HG03457 (cell line): ENCODE data around the gene TSC22D2.

ENCODE experiments used
- ATAC-seq: cut with Tn5 transposase; IDR thresholded peaks from one replicate; pipeline ENCODE4 v1.9.1; 2021; ENCODE audit warnings: moderate number of reproducible peaks; ENCODE audit not compliant: unreplicated experiment

Gene TSC22D2

DNA sequence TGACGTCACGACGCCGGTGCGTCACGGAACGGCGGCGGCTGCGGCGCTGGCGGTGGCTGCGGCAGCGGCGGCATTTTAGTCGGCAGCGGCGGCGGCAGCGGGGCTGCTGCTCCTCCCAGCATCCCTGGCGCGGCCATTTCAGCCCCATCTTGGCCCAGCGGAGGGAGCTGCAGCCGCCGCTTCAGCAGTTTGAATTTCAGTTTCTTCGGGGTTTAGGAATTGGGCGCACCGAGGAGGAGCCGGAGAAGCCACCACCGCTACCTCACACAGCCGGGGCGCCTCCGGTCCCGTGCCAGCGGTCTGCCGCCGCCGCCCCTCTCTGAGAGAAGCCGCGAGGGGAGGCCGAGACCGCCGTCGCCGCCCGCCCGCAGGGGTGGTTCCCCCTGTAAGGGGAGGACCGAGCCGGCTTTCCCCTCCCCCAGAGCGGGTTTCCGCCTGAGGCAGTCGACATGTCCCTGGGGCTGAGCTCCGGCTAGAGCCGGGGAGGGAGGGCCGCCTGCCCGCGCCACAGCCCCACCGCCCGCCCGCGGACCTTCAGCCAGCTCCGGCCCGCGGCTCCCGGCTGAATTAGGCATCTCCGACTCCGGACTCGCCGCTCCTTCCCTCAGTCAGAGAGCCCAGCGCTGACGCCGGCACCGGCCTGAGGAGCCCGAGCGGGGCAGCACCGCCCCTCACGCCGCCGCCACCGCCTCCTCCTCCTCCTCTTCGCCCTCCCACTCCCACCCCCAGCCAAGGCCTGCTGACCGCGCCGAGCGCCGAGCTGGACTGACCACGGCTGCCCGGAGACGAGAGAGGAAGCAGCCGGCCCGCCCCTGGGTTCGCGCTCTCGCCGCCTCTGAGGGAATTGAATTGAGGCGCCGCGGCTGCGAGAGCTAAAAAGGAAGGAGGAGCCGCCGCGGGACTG lies at the start of gene TSC22D2:
Gene TSC22D2, plus strand, starts transcription at position 78 of the 904 bp plus-strand sequence. CDS start 1,053 bp downstream, outside the sequence.
- ATAC-seq, result peak; percentile 59

DNA sequence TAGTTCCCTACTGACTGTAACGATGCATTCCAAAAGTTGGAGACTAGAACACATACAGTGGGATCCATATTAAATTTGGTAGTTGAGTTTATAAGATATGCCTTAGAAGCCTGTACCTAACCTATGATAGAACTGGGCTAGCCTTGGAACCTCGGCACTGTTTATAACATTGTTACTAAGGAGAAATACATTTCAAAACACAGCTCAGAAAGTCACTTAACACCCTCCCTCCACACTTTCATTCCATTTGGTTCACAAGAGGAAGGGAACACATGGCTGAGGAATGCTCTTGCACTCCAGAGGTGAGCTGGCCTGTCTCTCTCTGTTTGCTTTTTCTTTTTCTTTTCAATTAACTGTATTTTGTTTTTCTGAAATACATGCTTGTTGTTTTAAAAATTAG lies 48.7 kb upstream of the TSC22D2 start:
- no peak for ATAC-seq

DNA sequence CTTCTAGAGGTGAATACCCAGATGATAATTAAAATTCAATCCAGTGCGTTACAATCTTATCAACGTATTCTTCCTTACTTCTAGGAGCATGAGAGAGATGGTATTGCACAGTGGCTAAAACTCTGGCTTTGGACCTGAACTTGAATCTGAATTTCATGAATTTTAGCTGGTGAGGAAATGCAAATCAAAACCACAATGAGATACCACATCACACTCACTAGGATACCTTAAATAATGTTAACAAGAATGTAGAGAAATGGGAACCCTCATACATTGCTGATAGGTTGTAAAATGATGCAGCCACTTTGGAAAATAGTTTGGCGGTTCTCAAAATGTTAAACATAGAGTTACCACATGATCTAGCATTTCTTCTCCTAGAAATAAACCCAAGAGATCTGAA lies 47.1 kb upstream of the TSC22D2 start:
- ATAC-seq, result no peak

DNA sequence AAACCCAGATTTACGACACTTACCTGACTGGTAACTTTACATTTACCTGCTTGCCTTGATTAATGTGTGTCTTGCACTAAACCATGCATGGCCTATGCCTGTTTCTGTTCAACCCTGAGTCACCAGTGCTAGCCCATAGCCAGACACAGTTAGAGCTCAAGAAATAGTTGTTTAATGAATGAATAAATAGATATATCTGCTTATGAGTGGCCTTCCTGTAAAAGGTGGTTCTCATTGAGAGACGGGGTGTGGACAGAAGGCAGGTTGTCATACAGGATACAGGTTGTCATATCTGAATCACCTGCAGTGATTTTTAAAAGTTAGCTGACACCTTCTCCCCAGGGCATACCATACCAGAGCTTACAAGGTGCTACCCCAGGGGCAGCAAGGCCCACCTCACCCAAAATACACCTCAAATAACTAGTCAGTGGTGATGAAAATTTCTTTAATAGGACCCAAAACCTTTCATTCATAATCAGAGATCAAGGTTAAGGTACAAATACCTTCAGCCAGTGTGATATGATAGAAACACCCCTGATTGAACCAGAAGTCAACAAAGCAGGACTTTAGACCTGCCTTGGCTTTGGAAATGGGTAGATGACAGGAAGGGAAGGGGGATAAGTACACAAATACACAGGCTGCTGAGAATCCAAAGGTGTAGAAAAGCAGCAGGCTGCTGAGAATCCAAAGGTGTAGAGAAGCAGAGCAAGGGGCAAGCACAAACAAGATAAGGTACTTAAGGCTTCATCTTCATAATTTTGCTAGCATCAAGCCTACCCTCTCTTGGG lies 45.4 kb upstream of the TSC22D2 start:
- ATAC-seq, result no peak

DNA sequence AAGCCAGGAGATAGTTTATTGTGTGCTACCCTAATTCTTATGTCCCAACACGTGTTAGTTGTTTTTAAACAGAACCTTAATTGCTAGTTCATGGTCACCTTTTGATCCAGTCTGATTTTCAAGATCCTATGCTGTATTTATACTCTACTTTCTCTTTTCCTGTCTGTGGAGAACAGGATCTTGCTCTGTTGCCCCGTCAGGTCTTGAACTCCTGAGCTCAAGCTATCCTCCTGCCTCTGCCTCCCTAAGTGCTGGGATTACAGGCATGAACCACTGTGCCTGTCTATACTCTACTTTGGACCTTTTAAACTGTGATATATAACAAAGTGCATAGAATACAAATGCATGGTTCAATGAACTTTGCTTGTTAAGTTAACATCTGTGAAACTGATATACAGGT lies 44.7 kb upstream of the TSC22D2 start:
- ATAC-seq, result no peak

DNA sequence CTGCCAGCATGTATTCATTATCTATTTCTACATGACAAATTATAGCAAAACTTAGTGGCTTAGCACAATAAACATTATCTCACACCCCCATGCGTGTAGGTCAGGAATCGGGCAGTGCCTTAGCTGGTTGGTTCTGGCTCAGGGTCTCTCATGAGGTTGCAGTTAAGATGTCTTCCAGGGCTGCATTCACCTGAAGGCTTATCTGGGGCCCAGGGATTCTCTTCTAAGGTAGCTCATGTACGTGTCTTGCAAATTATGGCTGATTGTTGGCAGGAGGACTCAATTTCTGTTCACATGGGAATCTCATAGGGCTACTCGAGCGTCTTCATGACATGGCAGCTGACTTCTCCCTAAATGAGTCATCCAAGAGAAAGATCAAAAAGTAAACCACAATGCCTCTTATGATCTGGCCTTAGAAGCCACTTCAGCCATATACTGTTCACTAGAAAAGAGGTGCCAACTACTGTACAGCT lies 42.9 kb upstream of the TSC22D2 start:
- no peak for ATAC-seq

DNA sequence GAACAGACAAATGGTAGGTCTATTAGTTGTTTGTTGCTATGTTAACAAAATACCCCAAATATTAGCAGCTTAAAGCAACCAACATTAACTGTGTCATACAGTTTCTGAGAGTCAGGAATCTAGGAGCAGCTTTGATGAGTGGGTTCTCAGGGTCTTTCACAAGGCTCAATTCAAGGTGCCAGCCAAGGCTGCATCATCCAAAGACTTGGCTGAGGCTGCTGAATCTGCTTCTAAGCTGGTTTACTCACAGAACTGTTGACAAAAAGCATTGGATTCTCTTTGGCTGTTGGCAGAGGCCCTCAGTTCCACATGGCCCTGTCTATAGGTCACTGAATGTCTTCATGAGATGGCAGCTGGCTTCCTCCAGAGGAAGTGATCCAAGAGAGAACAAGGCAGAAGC lies 40.3 kb upstream of the TSC22D2 start:
- ATAC-seq, result no peak

DNA sequence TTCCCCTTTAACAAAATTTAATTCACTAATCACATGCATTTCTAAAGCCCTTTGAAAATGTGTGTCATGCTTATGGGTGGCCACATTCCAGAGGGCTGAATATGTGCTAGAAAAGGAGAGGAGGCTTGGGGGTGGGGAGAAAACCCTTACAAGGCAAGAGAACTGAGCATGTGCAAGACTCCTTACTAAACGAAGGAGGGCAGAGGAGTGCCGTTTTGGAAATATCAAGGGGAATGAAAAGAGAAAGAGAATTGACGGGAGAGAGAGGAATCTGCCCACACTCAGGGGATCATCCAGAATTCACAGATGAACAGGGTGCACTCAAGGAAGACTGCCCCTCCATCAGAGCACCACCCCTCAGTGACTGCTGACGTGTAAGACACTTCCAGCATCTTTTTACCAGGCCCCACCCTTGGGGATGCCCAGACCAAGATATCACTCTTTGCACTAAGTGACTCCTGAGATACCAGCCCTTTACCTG lies 37.9 kb upstream of the TSC22D2 start:
- ATAC-seq, result no peak

DNA sequence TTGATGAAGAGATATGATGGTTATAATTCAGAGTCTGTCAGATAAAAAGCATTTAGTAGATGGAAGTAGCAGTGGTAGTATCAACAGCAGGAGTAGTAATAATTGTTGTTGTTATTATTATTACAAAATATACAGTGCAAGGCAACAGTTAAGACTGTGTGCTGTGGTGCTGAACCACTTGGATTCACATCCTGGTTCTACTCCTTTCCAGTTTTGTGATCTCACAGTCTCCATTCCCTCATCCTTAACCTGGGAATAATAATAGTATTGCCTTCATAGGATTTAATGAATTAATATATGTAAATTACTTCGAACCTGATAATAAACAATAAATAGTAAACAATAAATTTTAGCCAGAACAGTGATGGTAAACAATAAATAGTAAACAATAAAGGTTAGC lies 37.1 kb upstream of the TSC22D2 start:
- ATAC-seq, result no peak

DNA sequence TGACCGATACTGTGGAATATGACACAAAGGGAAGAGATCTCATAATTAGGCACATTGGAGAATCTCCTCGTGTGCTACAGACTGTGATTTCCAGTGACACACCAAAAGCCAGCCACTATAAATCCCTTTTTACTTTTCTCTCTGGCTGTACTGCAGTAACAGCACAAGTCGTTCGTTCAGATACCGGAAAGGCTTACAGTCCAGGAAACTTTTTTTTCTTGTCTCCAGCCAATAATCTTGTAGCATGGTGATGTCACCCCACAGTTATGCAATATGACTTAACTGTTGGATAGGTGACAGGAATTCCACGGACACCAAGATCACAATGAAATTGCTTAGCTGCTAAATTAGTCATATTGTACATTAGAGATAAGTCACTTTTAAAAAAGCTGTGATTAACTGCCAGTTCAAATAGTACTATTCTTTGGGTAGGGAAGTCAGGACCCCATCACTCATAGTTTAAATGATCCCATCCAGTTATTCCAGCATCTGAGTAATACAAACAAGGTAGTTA lies 36.3 kb upstream of the TSC22D2 start:
- no peak for ATAC-seq

DNA sequence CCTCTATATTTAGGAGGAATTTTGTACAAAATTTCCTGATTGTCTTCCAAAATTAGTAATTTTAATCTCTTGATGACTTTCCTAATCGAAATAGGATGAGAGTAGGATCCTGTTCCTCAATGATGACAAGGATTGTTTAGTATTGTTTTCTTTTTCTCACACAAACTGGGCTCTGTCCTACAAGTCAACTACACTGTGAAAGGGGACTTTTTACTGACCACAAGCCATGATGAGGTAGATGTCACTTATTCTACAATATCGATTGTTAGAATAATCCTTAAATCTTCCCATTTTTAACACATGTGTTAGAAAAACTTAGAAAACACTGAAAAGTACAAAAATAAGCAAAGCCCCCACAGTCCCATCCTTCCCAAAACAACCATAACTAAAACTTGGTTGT lies 35.8 kb upstream of the TSC22D2 start:
- ATAC-seq, result no peak

DNA sequence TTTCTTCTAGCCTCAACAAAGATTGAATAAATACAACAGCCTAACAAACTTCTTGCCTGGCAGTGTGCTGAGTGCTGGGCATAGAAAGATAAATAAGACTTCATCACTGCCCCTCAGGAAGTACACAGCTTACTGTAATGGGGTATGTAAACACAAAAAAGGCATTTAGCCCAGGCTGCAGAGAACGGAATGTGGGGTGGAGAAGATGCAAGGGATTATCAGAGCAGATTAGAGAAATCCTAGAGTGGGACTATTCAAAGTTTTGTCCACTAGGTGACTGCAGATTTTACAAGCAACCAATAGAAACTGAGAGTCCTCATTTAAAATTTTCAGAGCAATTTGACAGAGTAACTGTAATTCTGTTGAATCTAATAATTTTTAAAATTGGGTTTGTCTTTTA lies 35.4 kb upstream of the TSC22D2 start:
- no peak for ATAC-seq

DNA sequence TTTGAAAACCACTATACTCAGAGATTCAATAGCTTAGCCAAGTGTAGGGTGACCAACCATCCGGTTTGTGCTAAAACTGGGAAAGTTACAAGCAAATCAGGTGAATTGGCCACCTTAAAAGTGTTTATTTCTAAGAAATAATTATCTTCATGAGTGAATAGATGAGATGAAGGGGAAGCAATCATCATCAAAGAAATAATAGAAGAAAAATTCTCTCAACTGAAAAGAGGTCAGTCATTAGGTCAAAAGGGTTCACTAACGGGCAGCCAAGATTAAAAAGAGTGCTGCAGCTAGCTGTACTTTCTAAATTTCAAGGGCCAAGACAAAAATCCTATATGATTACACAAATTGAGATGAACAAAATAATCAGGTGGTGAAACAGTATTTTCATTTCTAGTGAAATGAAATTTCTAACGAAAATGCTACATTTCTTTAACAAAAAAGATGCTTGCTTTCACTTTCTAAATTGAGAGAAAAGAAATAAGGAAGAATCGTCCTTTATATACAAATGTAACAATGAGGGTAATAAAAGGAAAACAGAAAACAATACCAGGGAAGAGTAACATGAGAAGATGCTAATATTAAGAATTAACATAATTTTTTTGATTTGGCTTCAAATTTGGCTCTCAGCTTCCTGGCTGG lies 34.7 kb upstream of the TSC22D2 start:
- no peak for ATAC-seq

DNA sequence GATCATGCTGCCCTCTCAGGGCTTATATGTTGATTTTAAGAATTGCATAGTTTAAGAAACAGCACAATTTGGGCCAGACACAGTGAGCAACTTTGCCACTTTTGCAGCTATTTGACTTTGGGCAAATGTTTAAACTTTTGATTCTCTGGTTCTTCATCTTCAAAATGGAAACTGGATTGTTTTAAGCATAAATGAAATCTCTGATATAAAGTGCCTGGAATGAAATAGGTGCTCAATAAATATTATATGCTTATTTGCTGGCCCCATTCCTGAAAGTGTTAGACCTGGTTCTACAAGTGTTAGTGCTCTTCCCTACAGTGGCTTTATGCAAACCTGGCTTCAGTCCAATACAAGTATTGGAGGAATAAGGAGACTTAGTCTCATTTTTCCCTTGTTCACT lies 33.1 kb upstream of the TSC22D2 start:
- no peak for ATAC-seq

DNA sequence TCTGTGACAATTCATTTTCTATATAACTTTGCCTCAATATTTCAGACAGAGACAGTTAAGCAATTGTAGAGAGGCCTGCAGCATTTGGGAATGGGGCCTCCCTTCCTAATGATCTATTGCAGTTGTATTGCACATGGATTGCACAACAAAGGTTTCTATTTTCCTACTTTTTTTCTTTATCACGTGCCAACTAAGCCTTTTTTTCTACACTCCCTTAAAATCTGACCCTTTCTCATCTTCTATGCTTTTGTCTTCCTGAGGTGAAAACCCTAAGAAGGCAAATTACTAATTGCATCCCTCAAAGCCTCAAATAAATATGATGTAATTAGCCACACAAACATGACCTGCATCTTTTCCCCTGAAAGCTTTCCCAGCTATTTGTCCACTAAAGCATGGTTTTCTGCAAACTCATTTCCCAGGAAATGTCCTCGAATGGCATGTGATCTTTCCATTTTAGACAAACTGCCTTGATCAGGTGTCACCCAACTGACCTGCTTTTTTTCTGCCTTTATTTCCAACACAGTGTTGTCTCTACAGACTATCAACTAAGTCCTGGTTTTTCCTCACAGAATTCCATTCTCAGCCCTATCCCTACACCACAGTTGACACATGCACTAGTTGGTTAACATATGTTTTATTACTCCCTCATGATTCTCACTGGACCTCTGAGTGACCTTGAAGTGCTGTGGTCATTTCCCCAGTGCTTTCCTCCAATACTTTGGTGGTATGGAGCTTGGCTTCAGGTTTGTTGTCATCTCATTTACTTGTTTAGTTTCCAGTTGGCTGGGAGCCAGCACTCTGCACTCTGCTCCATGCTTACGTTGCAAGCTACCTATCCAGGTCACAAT lies 31.9 kb upstream of the TSC22D2 start:
- no peak for ATAC-seq

DNA sequence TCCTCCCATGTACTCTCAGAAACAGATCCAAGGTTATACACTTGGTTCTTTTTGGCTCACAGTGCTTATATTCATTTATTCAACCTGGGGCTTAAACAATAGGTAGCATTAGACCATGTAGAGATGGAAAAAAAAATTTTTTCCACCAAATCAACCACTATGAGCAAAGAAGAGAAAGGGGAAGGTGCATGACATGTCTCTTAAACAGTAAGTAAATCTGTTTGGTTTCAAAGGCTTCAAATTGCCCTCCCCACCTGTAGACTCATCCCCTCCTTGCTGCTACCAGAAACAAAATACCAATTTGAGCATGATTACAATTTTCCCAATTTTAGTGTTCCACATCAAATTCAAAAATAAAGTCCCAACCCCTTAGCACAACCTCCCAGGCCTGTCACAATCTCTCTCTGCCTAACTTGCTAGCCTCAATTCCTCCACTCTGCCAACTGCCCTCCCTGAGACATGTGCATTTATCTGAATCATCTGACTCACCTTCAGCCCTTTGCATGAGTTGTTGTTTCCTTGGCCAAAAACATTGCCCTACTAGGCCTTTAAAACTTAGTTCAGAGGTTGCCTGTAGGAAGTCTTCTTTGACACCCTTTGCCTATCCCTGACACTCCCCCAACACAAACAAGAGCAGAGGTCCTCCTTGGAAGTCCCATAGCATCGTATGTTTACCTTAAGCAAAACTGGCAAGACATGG lies 30.3 kb upstream of the TSC22D2 start:
- no peak for ATAC-seq

DNA sequence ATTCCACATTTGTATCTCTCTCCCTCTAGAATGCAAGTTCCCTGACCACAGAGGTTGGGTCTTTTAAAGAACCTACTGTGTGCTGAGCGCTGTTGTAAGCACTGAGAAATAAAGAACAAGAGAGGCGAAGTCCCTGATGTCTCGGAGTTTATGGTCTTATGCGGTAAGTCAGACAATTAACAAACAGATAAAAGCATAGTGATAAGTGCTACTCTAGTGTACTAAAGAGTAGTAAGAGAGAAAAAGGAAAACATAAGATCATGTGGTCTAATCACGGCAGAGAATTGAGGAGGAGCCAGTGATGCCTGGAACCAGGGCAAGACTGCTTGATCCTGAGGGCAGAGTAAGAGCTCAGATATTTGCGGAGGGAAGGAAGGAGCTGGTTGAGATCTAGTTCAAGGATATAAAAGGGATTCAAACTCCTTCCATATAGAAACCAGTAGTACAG lies 29.8 kb upstream of the TSC22D2 start:
- ATAC-seq, result no peak

DNA sequence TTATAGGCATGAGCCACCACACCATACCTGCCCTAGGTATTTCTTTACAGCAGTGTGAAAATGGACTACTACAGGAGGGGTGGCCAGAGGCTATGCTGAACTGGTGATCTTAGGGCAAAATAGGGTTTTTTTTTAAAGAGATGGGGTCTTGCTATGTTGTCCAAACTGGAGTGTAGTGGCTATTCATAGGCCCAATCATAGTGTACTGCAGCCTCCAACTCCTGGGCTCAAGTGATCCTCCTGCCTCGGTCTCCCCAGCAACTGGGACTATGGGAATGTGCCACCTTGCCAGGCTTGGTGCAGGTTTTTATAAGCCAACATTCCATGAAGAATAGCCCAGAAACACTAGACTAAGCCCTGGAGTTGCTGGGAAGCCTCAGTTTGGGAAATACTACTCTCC lies 28.6 kb upstream of the TSC22D2 start:
- ATAC-seq, result no peak
